ENCODE results near the gene PDE4D. TPM values are rescaled to one million over a fixed set of nuclear protein-coding genes. Genes with fewer than 3 reads are reported as not detected.

Gene PDE4D
- total RNA-seq, 1 experiment from 2014 or later = 11.6 TPM

DNA sequence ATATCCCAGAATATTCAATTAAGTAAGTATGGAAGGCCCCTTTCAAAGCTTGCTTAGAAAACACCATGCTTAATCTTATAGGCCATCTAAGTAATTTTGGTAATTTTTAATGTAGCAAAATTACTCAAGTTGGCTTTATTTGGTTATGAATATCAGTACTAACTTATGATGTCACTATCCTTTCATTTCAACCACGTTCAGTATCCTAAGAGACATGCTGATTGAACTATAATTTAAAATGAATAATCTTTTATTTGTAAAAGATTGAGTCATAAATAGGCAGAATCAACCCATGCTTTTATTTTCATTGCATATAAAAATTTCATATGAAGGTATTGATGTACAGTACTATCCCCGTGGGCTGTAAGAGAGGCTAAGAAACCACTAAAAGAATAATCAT is 923.7 kb downstream of the PDE4D start:
- CTCF ChIA-PET = no interaction called here
- Mint-ChIP-seq H3K27ac (ENCODE audit: unreplicated experiment) (no peak overlapping the region), H3K36me3 (ENCODE audit: insufficient read depth, unreplicated experiment) (no peaks in the 10 kb centered on the region), H3K27me3 (ENCODE audit: unreplicated experiment) (no peaks in the 10 kb centered on the region), H3K4me1 (ENCODE audit: low read depth, unreplicated experiment) (no peaks in the 10 kb centered on the region), H3K4me3 (ENCODE audit: low read depth, unreplicated experiment) (no peak overlapping the region), H3K9me3 (ENCODE audit: low read depth, unreplicated experiment) (no peaks in the 10 kb centered on the region)
- TF ChIP-seq, protein P1, sequence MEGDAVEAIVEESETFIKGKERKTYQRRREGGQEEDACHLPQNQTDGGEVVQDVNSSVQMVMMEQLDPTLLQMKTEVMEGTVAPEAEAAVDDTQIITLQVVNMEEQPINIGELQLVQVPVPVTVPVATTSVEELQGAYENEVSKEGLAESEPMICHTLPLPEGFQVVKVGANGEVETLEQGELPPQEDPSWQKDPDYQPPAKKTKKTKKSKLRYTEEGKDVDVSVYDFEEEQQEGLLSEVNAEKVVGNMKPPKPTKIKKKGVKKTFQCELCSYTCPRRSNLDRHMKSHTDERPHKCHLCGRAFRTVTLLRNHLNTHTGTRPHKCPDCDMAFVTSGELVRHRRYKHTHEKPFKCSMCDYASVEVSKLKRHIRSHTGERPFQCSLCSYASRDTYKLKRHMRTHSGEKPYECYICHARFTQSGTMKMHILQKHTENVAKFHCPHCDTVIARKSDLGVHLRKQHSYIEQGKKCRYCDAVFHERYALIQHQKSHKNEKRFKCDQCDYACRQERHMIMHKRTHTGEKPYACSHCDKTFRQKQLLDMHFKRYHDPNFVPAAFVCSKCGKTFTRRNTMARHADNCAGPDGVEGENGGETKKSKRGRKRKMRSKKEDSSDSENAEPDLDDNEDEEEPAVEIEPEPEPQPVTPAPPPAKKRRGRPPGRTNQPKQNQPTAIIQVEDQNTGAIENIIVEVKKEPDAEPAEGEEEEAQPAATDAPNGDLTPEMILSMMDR (IDR thresholded peaks at IDR 0.05; ENCODE audit: unreplicated experiment) = no peak
- DNase-seq = no peak
- no TSS peak for BruUV-seq (replicated peaks)
- intact Hi-C loops (cut with micrococcal nuclease; ENCODE audit: unreplicated experiment) = loop anchor here (5.0 kb wide), 1 partner anchor 918 kb away; no protein-coding TSS in a partner anchor

DNA sequence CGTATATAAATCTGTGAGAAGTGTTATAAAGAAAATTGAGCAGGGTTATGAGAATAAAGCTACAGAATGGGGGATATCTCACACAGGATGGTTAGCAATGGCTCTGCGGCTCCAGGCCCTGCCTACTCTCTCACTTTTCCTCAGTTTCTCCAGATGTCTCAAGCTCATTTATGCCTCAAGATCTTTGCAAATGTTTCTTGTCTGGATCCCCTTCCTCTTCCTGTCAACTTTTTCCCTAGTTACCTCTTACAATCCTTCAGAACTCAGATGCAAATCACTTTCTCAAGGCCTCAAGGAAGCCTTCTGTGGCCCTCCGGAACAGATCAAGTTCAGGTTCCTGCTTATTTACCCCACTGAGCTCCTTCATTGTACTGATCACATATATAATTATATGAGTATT is 924.3 kb downstream of the PDE4D start:
- H3K27me3 Mint-ChIP-seq (ENCODE audit: unreplicated experiment) = peaks cover 3% of the 10 kb centered on the region
- CTCF ChIA-PET = no interaction called here
- no peak overlapping the region for H3K4me3 Mint-ChIP-seq (ENCODE audit: low read depth, unreplicated experiment)
- H3K27ac Mint-ChIP-seq (ENCODE audit: unreplicated experiment) = no peak overlapping the region
- TF ChIP-seq, protein P1 (IDR thresholded peaks at IDR 0.05; ENCODE audit: unreplicated experiment) = no peak
- H3K9me3 Mint-ChIP-seq (ENCODE audit: low read depth, unreplicated experiment) = no peaks in the 10 kb centered on the region
- DNase-seq = no peak
- H3K36me3 Mint-ChIP-seq (ENCODE audit: insufficient read depth, unreplicated experiment) = no peaks in the 10 kb centered on the region
- no peaks in the 10 kb centered on the region for H3K4me1 Mint-ChIP-seq (ENCODE audit: low read depth, unreplicated experiment)
- BruUV-seq (replicated peaks) = no TSS peak
- intact Hi-C loops (cut with micrococcal nuclease; ENCODE audit: unreplicated experiment) = loop anchor here (5.0 kb wide), 1 partner anchor 918 kb away; no protein-coding TSS in a partner anchor

DNA sequence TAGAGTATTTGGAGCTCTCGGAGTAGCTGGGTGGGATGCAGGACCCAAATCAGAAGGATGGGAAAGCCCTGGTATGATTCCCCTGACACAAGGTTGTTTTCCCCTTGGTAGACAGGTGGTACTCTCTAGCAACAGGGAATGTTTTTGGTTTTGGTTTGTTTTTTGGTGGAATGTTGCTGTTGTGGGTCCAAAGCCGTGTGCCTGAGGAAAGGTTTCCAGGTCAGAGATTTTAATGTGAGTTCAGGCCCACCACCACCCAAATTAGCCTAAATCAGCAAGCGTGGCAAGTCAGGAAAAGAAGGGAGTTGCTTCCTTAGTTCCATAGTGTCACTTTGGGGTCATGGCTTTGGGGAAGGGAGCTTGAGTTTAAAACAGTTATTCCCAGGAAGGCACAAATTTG is 925.2 kb downstream of the PDE4D start:
- TF ChIP-seq, protein P1 (IDR thresholded peaks at IDR 0.05; ENCODE audit: unreplicated experiment) = no peak
- no TSS peak for BruUV-seq (replicated peaks)
- H3K36me3 Mint-ChIP-seq (ENCODE audit: insufficient read depth, unreplicated experiment) = no peaks in the 10 kb centered on the region
- no peak for DNase-seq
- H3K4me1 Mint-ChIP-seq (ENCODE audit: low read depth, unreplicated experiment) = no peaks in the 10 kb centered on the region
- no peak overlapping the region for H3K4me3 Mint-ChIP-seq (ENCODE audit: low read depth, unreplicated experiment)
- intact Hi-C loops (cut with micrococcal nuclease; ENCODE audit: unreplicated experiment) = loop anchor here (5.0 kb wide), 1 partner anchor 919 kb away; no protein-coding TSS in a partner anchor
- CTCF ChIA-PET = no interaction called here
- peaks cover 12% of the 10 kb centered on the region for H3K27me3 Mint-ChIP-seq (ENCODE audit: unreplicated experiment)
- H3K27ac Mint-ChIP-seq (ENCODE audit: unreplicated experiment) = no peak overlapping the region
- no peaks in the 10 kb centered on the region for H3K9me3 Mint-ChIP-seq (ENCODE audit: low read depth, unreplicated experiment)

DNA sequence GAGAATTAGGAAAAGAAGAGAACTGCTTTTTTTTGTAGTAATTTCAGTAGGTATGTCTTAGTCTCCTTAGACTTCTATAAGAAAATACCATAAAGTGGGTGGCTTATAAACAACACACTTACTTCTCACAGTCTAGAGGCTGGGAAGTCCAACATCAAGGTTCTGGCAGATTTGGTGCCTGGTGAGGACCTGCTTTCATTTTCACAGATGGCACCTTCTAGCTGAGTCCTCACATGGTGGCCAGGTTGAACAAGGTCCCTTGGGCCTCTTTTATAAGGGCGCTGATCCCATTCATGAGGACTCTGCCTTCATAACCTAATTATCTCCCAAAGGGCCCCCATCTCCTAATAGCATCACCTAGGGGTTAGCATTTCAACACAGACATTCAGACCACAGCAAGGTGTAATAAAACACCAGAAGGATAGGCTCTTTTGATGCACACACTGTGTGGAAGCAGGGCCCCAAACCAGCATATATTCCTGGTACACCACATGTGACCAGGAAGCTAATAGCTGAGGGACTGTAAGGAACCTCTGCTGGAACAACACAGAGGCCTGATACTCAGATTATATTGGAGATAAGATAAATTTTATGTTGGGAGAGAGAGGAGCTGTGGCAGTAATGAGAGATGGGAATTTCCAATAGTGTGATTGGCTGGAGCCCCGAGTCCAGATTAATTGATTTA is 925.8 kb downstream of the PDE4D start:
- Mint-ChIP-seq H3K27me3 (ENCODE audit: unreplicated experiment) (peaks cover 18% of the 10 kb centered on the region), H3K4me3 (ENCODE audit: low read depth, unreplicated experiment) (no peak overlapping the region), H3K36me3 (ENCODE audit: insufficient read depth, unreplicated experiment) (no peaks in the 10 kb centered on the region), H3K27ac (ENCODE audit: unreplicated experiment) (no peak overlapping the region), H3K4me1 (ENCODE audit: low read depth, unreplicated experiment) (no peaks in the 10 kb centered on the region), H3K9me3 (ENCODE audit: low read depth, unreplicated experiment) (no peaks in the 10 kb centered on the region)
- intact Hi-C loops (cut with micrococcal nuclease; ENCODE audit: unreplicated experiment) = loop anchor here (5.0 kb wide), 1 partner anchor 920 kb away; no protein-coding TSS in a partner anchor
- BruUV-seq (replicated peaks) = no TSS peak
- DNase-seq = no peak
- TF ChIP-seq, protein P1 (IDR thresholded peaks at IDR 0.05; ENCODE audit: unreplicated experiment) = no peak
- CTCF ChIA-PET = no interaction called here

All from Calu3 (cell line).